ENCODE results near the gene ARHGEF38.

Gene ARHGEF38

GRCh38 chr4:105543881-105544280 lies 8.5 kb upstream of the ARHGEF38 start:
- Histone ChIP-seq H3K4ac (ENCODE audit: low read depth, low read length) (no peak overlapping the region), H4K91ac (ENCODE audit: low read depth, low read length) (no peak overlapping the region), H3K23ac (ENCODE audit: low read length) (no peak overlapping the region), H3K4me2 (ENCODE audit: low read length) (no peak overlapping the region), H2BK12ac (ENCODE audit: low read length) (no peak overlapping the region), H3K36me3 (ENCODE audit: control insufficient read depth in 1 of 2, insufficient read depth in 2 of 2, low read length in 2 of 2) (no peaks in the 10 kb centered on the region), H3K27ac (ENCODE audit: low read depth, low read length) (no peak overlapping the region), H3K18ac (ENCODE audit: low read length) (no peak overlapping the region), H3K9ac (ENCODE audit: low read length) (no peak overlapping the region), H3K9me3 (ENCODE audit: insufficient read depth, low read depth, low read length) (no peaks in the 10 kb centered on the region), H2BK120ac (ENCODE audit: insufficient read depth, low read length, poor library complexity) (no peak overlapping the region), H2AK5ac (ENCODE audit: low read length) (no peak overlapping the region), H4K8ac (ENCODE audit: low read depth, low read length) (no peak overlapping the region), H2BK5ac (ENCODE audit: low read depth, low read length, poor library complexity) (no peak overlapping the region), H3K4me3 (ENCODE audit: low read depth, low read length) (no peak overlapping the region), H2AFZ (ENCODE audit: insufficient read depth, low read length, poor library complexity) (no peak overlapping the region), H3K79me1 (ENCODE audit: low read length) (no peaks in the 10 kb centered on the region), H3K4me1 (ENCODE audit: control insufficient read depth in 1 of 2, insufficient read depth in 2 of 2, low read length in 2 of 2) (no peaks in the 10 kb centered on the region), H3K27me3 (ENCODE audit: insufficient read depth, low read length) (no peaks in the 10 kb centered on the region), H4K12ac (ENCODE audit: low read depth, low read length) (no peak overlapping the region), H3K79me2 (ENCODE audit: control insufficient read depth, insufficient read depth, low read length, poor library complexity) (no peaks in the 10 kb centered on the region), H3K14ac (ENCODE audit: low read length) (no peak overlapping the region)
- no peak for DNase-seq

GRCh38 chr4:105544520-105545286 lies 7.7 kb upstream of the ARHGEF38 start:
- Histone ChIP-seq H3K27me3 (ENCODE audit: insufficient read depth, low read length) (no peaks in the 10 kb centered on the region), H4K91ac (ENCODE audit: low read depth, low read length) (no peak overlapping the region), H3K9me3 (ENCODE audit: insufficient read depth, low read depth, low read length) (no peaks in the 10 kb centered on the region), H2BK5ac (ENCODE audit: low read depth, low read length, poor library complexity) (no peak overlapping the region), H2AFZ (ENCODE audit: insufficient read depth, low read length, poor library complexity) (no peak overlapping the region), H2BK120ac (ENCODE audit: insufficient read depth, low read length, poor library complexity) (no peak overlapping the region), H3K27ac (ENCODE audit: low read depth, low read length) (no peak overlapping the region), H4K12ac (ENCODE audit: low read depth, low read length) (no peak overlapping the region), H2AK5ac (ENCODE audit: low read length) (no peak overlapping the region), H3K14ac (ENCODE audit: low read length) (no peak overlapping the region), H2BK12ac (ENCODE audit: low read length) (no peak overlapping the region), H3K4me3 (ENCODE audit: low read depth, low read length) (no peak overlapping the region), H3K36me3 (ENCODE audit: control insufficient read depth in 1 of 2, insufficient read depth in 2 of 2, low read length in 2 of 2) (no peaks in the 10 kb centered on the region), H3K18ac (ENCODE audit: low read length) (no peak overlapping the region), H3K79me2 (ENCODE audit: control insufficient read depth, insufficient read depth, low read length, poor library complexity) (no peaks in the 10 kb centered on the region), H3K79me1 (ENCODE audit: low read length) (no peaks in the 10 kb centered on the region), H3K4ac (ENCODE audit: low read depth, low read length) (no peak overlapping the region), H3K4me1 (ENCODE audit: control insufficient read depth in 1 of 2, insufficient read depth in 2 of 2, low read length in 2 of 2) (no peaks in the 10 kb centered on the region), H3K4me2 (ENCODE audit: low read length) (no peak overlapping the region), H4K8ac (ENCODE audit: low read depth, low read length) (no peak overlapping the region), H3K9ac (ENCODE audit: low read length) (no peak overlapping the region), H3K23ac (ENCODE audit: low read length) (no peak overlapping the region)
- no CpG with 5 or more reads among the region's 1 CpG for WGBS (ENCODE audit: extremely low coverage, insufficient coverage, insufficient read length)
- DNase-seq: no peak

- Histone ChIP-seq H2BK120ac (ENCODE audit: insufficient read depth, low read length, poor library complexity) (no peak overlapping the region), H3K4me3 (ENCODE audit: low read depth, low read length) (no peak overlapping the region), H4K12ac (ENCODE audit: low read depth, low read length) (no peak overlapping the region), H3K79me1 (ENCODE audit: low read length) (no peaks in the 10 kb centered on the region), H4K91ac (ENCODE audit: low read depth, low read length) (no peak overlapping the region), H3K4ac (ENCODE audit: low read depth, low read length) (no peak overlapping the region), H3K27me3 (ENCODE audit: insufficient read depth, low read length) (no peaks in the 10 kb centered on the region), H2AFZ (ENCODE audit: insufficient read depth, low read length, poor library complexity) (no peak overlapping the region), H3K14ac (ENCODE audit: low read length) (no peak overlapping the region), H3K9ac (ENCODE audit: low read length) (no peak overlapping the region), H3K36me3 (ENCODE audit: control insufficient read depth in 1 of 2, insufficient read depth in 2 of 2, low read length in 2 of 2) (no peaks in the 10 kb centered on the region), H3K18ac (ENCODE audit: low read length) (no peak overlapping the region), H2BK12ac (ENCODE audit: low read length) (no peak overlapping the region), H3K9me3 (ENCODE audit: insufficient read depth, low read depth, low read length) (no peaks in the 10 kb centered on the region), H3K23ac (ENCODE audit: low read length) (no peak overlapping the region), H3K79me2 (ENCODE audit: control insufficient read depth, insufficient read depth, low read length, poor library complexity) (no peaks in the 10 kb centered on the region), H4K8ac (ENCODE audit: low read depth, low read length) (no peak overlapping the region), H2BK5ac (ENCODE audit: low read depth, low read length, poor library complexity) (no peak overlapping the region), H3K4me1 (ENCODE audit: control insufficient read depth in 1 of 2, insufficient read depth in 2 of 2, low read length in 2 of 2) (no peaks in the 10 kb centered on the region), H2AK5ac (ENCODE audit: low read length) (no peak overlapping the region), H3K4me2 (ENCODE audit: low read length) (no peak overlapping the region), H3K27ac (ENCODE audit: low read depth, low read length) (no peak overlapping the region)
- DNase-seq: no peak
These were observed 6.3 kb upstream of the ARHGEF38 start for GRCh38 chr4:105546086-105546485.

- Histone ChIP-seq H2AFZ (ENCODE audit: insufficient read depth, low read length, poor library complexity) (no peak overlapping the region), H3K36me3 (ENCODE audit: control insufficient read depth in 1 of 2, insufficient read depth in 2 of 2, low read length in 2 of 2) (no peaks in the 10 kb centered on the region), H3K9ac (ENCODE audit: low read length) (no peak overlapping the region), H3K4me1 (ENCODE audit: control insufficient read depth in 1 of 2, insufficient read depth in 2 of 2, low read length in 2 of 2) (peaks cover 3 to 4% of the 10 kb centered on the region in 2 experiments), H2AK5ac (ENCODE audit: low read length) (no peak overlapping the region), H3K27ac (ENCODE audit: low read depth, low read length) (no peak overlapping the region), H3K4me3 (ENCODE audit: low read depth, low read length) (no peak overlapping the region), H3K23ac (ENCODE audit: low read length) (no peak overlapping the region), H2BK120ac (ENCODE audit: insufficient read depth, low read length, poor library complexity) (no peak overlapping the region), H4K91ac (ENCODE audit: low read depth, low read length) (no peak overlapping the region), H3K27me3 (ENCODE audit: insufficient read depth, low read length) (no peaks in the 10 kb centered on the region), H2BK5ac (ENCODE audit: low read depth, low read length, poor library complexity) (no peak overlapping the region), H3K9me3 (ENCODE audit: insufficient read depth, low read depth, low read length) (no peaks in the 10 kb centered on the region), H3K79me2 (ENCODE audit: control insufficient read depth, insufficient read depth, low read length, poor library complexity) (no peaks in the 10 kb centered on the region), H3K18ac (ENCODE audit: low read length) (no peak overlapping the region), H3K4ac (ENCODE audit: low read depth, low read length) (no peak overlapping the region), H2BK12ac (ENCODE audit: low read length) (no peak overlapping the region), H3K4me2 (ENCODE audit: low read length) (no peak overlapping the region), H3K14ac (ENCODE audit: low read length) (no peak overlapping the region), H4K12ac (ENCODE audit: low read depth, low read length) (no peak overlapping the region), H4K8ac (ENCODE audit: low read depth, low read length) (no peak overlapping the region), H3K79me1 (ENCODE audit: low read length) (no peaks in the 10 kb centered on the region)
- DNase-seq: no peak
These were observed 4.7 kb upstream of the ARHGEF38 start for GRCh38 chr4:105547769-105548168.
